Loucy (cell line): ENCODE data around the gene CHTOP.

Experiments
- EZH2phosphoT487 ChIP-seq: fragments of 200-600 bp; IDR thresholded peaks from 2 replicates; pipeline ENCODE4 v1.6.1; 2018; ENCODE audit warnings: antibody characterized with exemption, mild to moderate bottlenecking, moderate library complexity, borderline replicate concordance
- TF ChIP-seq, protein P1 (sequence below): fragments of 200-600 bp; sonication (generic); conservative IDR thresholded peaks from 2 replicates; pipeline ENCODE4 v1.5.1; 2014; ENCODE audit warnings: mild to moderate bottlenecking, antibody characterized with exemption, low read length

DNA sequence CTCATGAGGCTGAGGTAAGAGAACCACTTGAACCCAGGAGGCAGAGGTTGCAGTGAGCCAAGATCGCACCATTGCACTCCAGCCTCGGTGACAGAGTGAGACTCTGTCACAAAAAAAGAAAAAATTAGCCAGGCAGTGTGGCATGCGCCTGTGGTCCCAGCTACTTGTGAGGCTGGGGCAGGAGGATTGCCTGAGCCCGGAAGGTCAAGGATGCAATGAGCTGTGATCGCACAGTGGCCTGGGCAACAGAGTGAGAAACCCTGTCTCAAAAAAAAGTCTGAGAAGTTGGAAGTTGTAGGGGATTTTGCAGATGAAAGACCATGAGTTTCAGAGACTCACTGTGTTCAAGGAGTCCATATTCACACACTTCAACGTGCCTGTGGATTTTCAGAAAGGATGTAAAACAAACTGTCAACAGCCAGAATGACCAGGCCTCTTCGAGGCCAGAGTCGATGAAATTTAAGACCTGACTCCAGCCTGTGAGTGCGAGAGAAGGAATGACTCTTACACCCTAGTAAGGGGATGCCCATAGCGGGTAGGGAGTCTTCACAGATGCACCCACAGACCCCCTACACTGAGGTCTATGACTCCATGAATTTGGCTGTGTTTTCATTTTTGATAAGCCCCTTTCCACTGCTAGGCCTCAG, 8.8 kb upstream of the CHTOP start:
- TF ChIP-seq, protein P1, sequence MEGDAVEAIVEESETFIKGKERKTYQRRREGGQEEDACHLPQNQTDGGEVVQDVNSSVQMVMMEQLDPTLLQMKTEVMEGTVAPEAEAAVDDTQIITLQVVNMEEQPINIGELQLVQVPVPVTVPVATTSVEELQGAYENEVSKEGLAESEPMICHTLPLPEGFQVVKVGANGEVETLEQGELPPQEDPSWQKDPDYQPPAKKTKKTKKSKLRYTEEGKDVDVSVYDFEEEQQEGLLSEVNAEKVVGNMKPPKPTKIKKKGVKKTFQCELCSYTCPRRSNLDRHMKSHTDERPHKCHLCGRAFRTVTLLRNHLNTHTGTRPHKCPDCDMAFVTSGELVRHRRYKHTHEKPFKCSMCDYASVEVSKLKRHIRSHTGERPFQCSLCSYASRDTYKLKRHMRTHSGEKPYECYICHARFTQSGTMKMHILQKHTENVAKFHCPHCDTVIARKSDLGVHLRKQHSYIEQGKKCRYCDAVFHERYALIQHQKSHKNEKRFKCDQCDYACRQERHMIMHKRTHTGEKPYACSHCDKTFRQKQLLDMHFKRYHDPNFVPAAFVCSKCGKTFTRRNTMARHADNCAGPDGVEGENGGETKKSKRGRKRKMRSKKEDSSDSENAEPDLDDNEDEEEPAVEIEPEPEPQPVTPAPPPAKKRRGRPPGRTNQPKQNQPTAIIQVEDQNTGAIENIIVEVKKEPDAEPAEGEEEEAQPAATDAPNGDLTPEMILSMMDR: no peak
- no peak for TF ChIP-seq EZH2phosphoT487
